PC-9 (cell line): ENCODE measurements around the gene SPPL3. TPM values are rescaled to one million over a fixed set of nuclear protein-coding genes. Genes with fewer than 3 reads are reported as not detected.
"Not testable (repeated sequence)": the region's sequence is repeated elsewhere in the genome, so short reads cannot be mapped to it uniquely, and the experiment has no call there.

Experiments
- BruUV-seq: library from RNA; stranded (reverse); fragments of 400-500 nt; replicated peaks from 2 replicates; lab custom pipeline; 2021; lab: Mats Ljungman, UMichigan
- CTCF ChIA-PET: fragments of 300-600 bp; sonication (Branson Sonifier 250); formaldehyde crosslinking; loops from one replicate; lab custom pipeline; 2022; ENCODE audit warnings: antibody characterized with exemption; lab: Charles Lee
- POLR2A ChIA-PET: fragments of 300-600 bp; sonication (Branson Sonifier 250); formaldehyde crosslinking; loops from one replicate; lab custom pipeline; 2022; ENCODE audit warnings: antibody characterized with exemption; ENCODE audit not compliant: unreplicated experiment; lab: Charles Lee
- DNase-seq, 2 experiments: peaks; one replicate each; pipeline versions ENCODE4 v3.0.0 to v3.0.0-alpha.2; 2015 to 2022; ENCODE audit warnings: mixed read lengths in 1 of 2
- H2AFZ ChIP-seq: fragments of 200-600 bp; sonication (generic); 2 replicates; pipeline ENCODE4 v1.8.1; 2017; ENCODE audit warnings: antibody characterized with exemption
- H3F3A ChIP-seq: fragments of 200-600 bp; sonication (generic); 2 replicates; pipeline ENCODE4 v1.8.1; 2017; ENCODE audit warnings: antibody characterized with exemption, mild to moderate bottlenecking, low read depth; ENCODE audit not compliant: insufficient read depth
- H3K27ac ChIP-seq: fragments of 200-600 bp; sonication (generic); 2 replicates; pipeline ENCODE4 v1.6.1; 2016; ENCODE audit warnings: mixed run types
- H3K27me3 ChIP-seq: fragments of 200-600 bp; sonication (generic); 2 replicates; pipeline ENCODE4 v1.6.1; 2016; ENCODE audit warnings: low read depth, mixed run types; ENCODE audit not compliant: insufficient read depth
- H3K36me3 ChIP-seq: fragments of 200-600 bp; sonication (generic); 2 replicates; pipeline ENCODE4 v1.6.1; 2016; ENCODE audit warnings: low read depth, mixed run types
- H3K4me1 ChIP-seq: fragments of 200-600 bp; sonication (generic); replicated peaks from 2 replicates; pipeline ENCODE4 v1.6.1; 2016; ENCODE audit warnings: mixed run types; ENCODE audit not compliant: insufficient read depth
- H3K4me2 ChIP-seq: fragments of 200-600 bp; sonication (generic); 2 replicates; pipeline ENCODE4 v1.6.1; 2017; ENCODE audit warnings: mixed run types
- H3K4me3 ChIP-seq: fragments of 200-600 bp; sonication (generic); 2 replicates; pipeline ENCODE4 v1.6.1; 2016; ENCODE audit warnings: mixed run types
- H3K79me2 ChIP-seq: fragments of 200-600 bp; sonication (generic); 2 replicates; pipeline ENCODE4 v1.6.1; 2017; ENCODE audit warnings: low read depth, mixed run types
- H3K9me2 ChIP-seq: fragments of 200-600 bp; sonication (generic); 2 replicates; pipeline ENCODE4 v1.8.1; 2017; ENCODE audit warnings: mild to moderate bottlenecking; ENCODE audit not compliant: insufficient read depth
- H3K9me3 ChIP-seq: fragments of 200-600 bp; sonication (generic); 2 replicates; pipeline ENCODE4 v1.8.1; 2016; ENCODE audit warnings: low read depth; ENCODE audit not compliant: insufficient read depth
- H4K20me1 ChIP-seq: fragments of 200-600 bp; sonication (generic); 2 replicates; pipeline ENCODE4 v1.8.1; 2017; ENCODE audit not compliant: insufficient read depth
- CTCF ChIP-seq: fragments of 200-600 bp; sonication (generic); conservative IDR thresholded peaks from 2 replicates; pipeline ENCODE4 v1.6.1; 2017; ENCODE audit warnings: mixed run types, antibody characterized with exemption, mild to moderate bottlenecking, moderate library complexity
- EZH2 ChIP-seq: fragments of 200-600 bp; sonication (generic); IDR thresholded peaks from 2 replicates; pipeline ENCODE4 v1.8.0; 2017; ENCODE audit warnings: antibody characterized with exemption, low read depth
- intact Hi-C: fragments of 100-400 bp; cut with micrococcal nuclease; formaldehyde crosslinking; loops from one replicate; pipeline ENCODE4 v1.10.0; 2022; ENCODE audit not compliant: unreplicated experiment
- total RNA-seq: library from RNA; stranded (reverse); gene quantifications from 2 replicates; pipeline ENCODE4 v1.2.3, GENCODE V29; 2021

The SPPL3 gene
- total RNA-seq, 1 experiment from 2014 or later, result 44.7 TPM

DNA sequence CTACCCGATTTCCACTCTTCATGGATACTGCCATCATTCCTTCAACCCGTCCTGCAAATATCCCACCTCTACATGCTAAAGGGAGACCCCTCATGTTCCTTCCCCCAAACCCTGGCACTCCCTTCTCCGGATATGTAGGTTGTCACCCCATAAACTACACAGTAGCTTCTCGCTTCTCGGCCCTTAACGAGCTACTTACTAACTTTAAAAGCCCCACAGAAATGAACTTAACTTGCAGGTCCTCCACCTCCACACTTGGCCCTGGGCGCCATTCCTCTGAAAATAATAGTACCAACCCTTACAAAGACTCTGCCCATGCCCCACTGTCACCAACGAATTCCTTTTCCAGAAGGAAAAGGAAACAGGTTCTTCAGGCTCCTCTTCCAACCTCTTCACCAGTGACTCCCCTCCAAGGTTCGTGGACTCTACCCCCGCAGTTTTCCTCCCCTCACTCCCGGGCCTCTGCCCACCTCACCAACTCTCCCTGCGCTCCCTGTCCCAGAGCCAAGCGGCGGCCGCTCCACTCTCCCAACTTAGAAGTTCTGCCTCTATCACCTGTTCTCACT, 1.2 kb downstream of the SPPL3 start:
- intact Hi-C loops, result loop anchor here (1.0 kb wide), 1 partner anchor 68 kb away; no protein-coding TSS in a partner anchor
- no peaks in the 10 kb centered on the region for H3K27me3 ChIP-seq
- no peaks in the 10 kb centered on the region for H3K9me3 ChIP-seq
- BruUV-seq, result no TSS peak
- no peaks in the 10 kb centered on the region for H3K9me2 ChIP-seq
- peaks cover 35% of the 10 kb centered on the region for H4K20me1 ChIP-seq
- H3K4me2 ChIP-seq, result peak overlapping the region; percentile 99
- H3K27ac ChIP-seq, result no peak overlapping the region
- H3K4me1 ChIP-seq, result peaks cover 21% of the 10 kb centered on the region
- TF ChIP-seq CTCF (no peak), EZH2 (no peak)
- ChIA-PET POLR2A (interaction anchor here (0.6 to 0.7 kb wide), 3 partner anchors 23 to 115 kb away, joined by 3 to 5 read pairs (median 3); no protein-coding TSS in a partner anchor), CTCF (interaction anchor here (0.5 to 1.0 kb wide), 3 partner anchors 144 to 257 kb away, joined by 3 to 10 read pairs (median 4); no protein-coding TSS in a partner anchor)
- H3K4me3 ChIP-seq, result peak overlapping the region; percentile 93
- no peaks in the 10 kb centered on the region for H3K36me3 ChIP-seq
- peaks cover 9% of the 10 kb centered on the region; the same call in 1 of the 2 replicates for H3F3A ChIP-seq
- peak overlapping the region; percentile 72 for H2AFZ ChIP-seq
- DNase-seq, result no peak
- H3K79me2 ChIP-seq, result peaks cover 57% of the 10 kb centered on the region

- no peak overlapping the region for H2AFZ ChIP-seq
- TSS peak; percentile 25 for BruUV-seq
- H4K20me1 ChIP-seq, result peaks cover 38% of the 10 kb centered on the region
- H3K27ac ChIP-seq, result no peak overlapping the region
- peaks cover 12% of the 10 kb centered on the region for H3K4me1 ChIP-seq
- no peak for TF ChIP-seq EZH2
- no peak for TF ChIP-seq CTCF
- no peaks in the 10 kb centered on the region for H3K9me2 ChIP-seq
- peaks cover 67% of the 10 kb centered on the region for H3K79me2 ChIP-seq
- CTCF ChIA-PET, result no interaction called here
- POLR2A ChIA-PET, result no interaction called here
- no peak for DNase-seq
- intact Hi-C loops, result no loop called here
- peak overlapping the region; percentile 99 for H3K4me2 ChIP-seq
- no peaks in the 10 kb centered on the region for H3K27me3 ChIP-seq
- H3K36me3 ChIP-seq, result no peaks in the 10 kb centered on the region
- H3K9me3 ChIP-seq, result no peaks in the 10 kb centered on the region
- H3F3A ChIP-seq, result peaks cover 9% of the 10 kb centered on the region; the same call in 1 of the 2 replicates
- peak overlapping the region; percentile 93; the same call in 1 of the 2 replicates for H3K4me3 ChIP-seq
Observed at GRCh38 chr12:120901818-120902217, 2.3 kb downstream of the SPPL3 start.

DNA sequence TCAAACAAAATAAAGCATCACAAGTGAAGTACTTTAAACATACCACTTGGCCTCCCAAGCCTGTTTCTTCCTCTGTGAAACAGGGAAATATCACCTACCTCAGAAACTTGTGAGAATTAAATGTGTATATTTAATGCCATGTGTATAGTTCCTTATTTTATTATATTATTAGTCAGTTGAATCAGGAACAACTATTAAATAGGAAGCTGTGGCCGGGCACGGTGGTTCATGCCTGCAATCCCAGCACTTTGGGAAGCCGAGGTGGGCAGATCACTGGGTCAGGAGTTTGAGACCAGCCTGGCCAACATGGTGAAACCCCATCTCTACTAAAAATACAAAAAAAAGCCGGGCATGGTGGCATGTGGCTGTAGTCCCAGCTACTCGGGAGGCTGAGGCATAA, 3.1 kb downstream of the SPPL3 start:
- H3K4me3 ChIP-seq, BruUV-seq, H3K4me2 ChIP-seq, H3K9me3 ChIP-seq, H3F3A ChIP-seq, POLR2A ChIA-PET, H3K27me3 ChIP-seq, H3K9me2 ChIP-seq, DNase-seq, H3K27ac ChIP-seq, H3K36me3 ChIP-seq, intact Hi-C loops, H2AFZ ChIP-seq: not testable (repeated sequence)
- CTCF ChIA-PET, result interaction anchor here (0.5 kb wide), 1 partner anchor 679 kb away, joined by 5 read pairs; no protein-coding TSS in a partner anchor
- Histone ChIP-seq H3K4me1 (peaks cover 12% of the 10 kb centered on the region), H4K20me1 (peaks cover 44% of the 10 kb centered on the region), H3K79me2 (peaks cover 74% of the 10 kb centered on the region)
